H1 (cell line): ENCODE measurements around the gene SLC25A28. TPM values are rescaled to one million over a fixed set of nuclear protein-coding genes. Genes with fewer than 3 reads are reported as not detected.

Source experiments
- CTCF ChIA-PET: fragments of 300-600 bp; sonication (Branson Sonifier 250); formaldehyde crosslinking; loops from one replicate; lab custom pipeline; 2021; ENCODE audit not compliant: partially characterized antibody; lab: Charles Lee
- POLR2A ChIA-PET: fragments of 300-600 bp; sonication (Branson Sonifier 250); formaldehyde crosslinking; loops from one replicate; lab custom pipeline; 2021; ENCODE audit warnings: inconsistent platforms; ENCODE audit not compliant: partially characterized antibody; lab: Charles Lee
- DNase-seq, 2 experiments: peaks; one replicate each; pipeline versions ENCODE4 v3.0.0 to v3.0.0-alpha.2; 2010 to 2022; ENCODE audit warnings: low spot score in 2 of 2, low read depth in 1 of 2, mixed read lengths in 1 of 2
- FAIRE-seq: peaks from 2 replicates; lab custom pipeline; 2011; peaks lifted over from hg19 to GRCh38; lab: Jason Lieb, UNC
- H2AFZ ChIP-seq: 2 replicates; pipeline ENCODE4 v1.8.1; 2012; ENCODE audit warnings: low read length, inconsistent platforms
- H2AK5ac ChIP-seq: 2 replicates; pipeline ENCODE4 v1.6.1; 2013; ENCODE audit warnings: low read depth, low read length
- H2BK120ac ChIP-seq: replicated peaks from 2 replicates; pipeline ENCODE3; 2013; ENCODE audit warnings: low read depth, low read length, inconsistent platforms
- H2BK12ac ChIP-seq: 2 replicates; pipeline ENCODE4 v1.6.1; 2013; ENCODE audit warnings: low read depth, low read length
- H2BK15ac ChIP-seq: 2 replicates; pipeline ENCODE4 v1.6.1; 2013; ENCODE audit warnings: low read length
- H2BK20ac ChIP-seq: 2 replicates; pipeline ENCODE4 v1.6.1; 2013; ENCODE audit warnings: low read length
- H2BK5ac ChIP-seq: 2 replicates; pipeline ENCODE4 v1.6.1; 2013; ENCODE audit warnings: low read depth, low read length
- H3K14ac ChIP-seq: 2 replicates; pipeline ENCODE4 v1.6.1; 2013; ENCODE audit warnings: inconsistent platforms; ENCODE audit not compliant: insufficient read length
- H3K18ac ChIP-seq: 2 replicates; pipeline ENCODE4 v1.6.1; 2013; ENCODE audit warnings: low read length; ENCODE audit errors: extremely low read depth
- H3K23ac ChIP-seq: 2 replicates; pipeline ENCODE4 v1.6.1; 2013; ENCODE audit warnings: inconsistent platforms; ENCODE audit not compliant: insufficient read length
- H3K23me2 ChIP-seq: 2 replicates; pipeline ENCODE4 v1.6.1; 2013; ENCODE audit warnings: low read depth, low read length
- H3K27ac ChIP-seq: 2 replicates; pipeline ENCODE4 v1.6.1; 2011; ENCODE audit warnings: low read depth, low read length, inconsistent platforms
- H3K27me3 ChIP-seq, 4 experiments: replicated peaks in 1 of 4; 1 replicate in 1 of 4; 2 replicates in 3 of 4; pipeline versions ENCODE4 v1.6.1 to v1.8.1; 2011 to 2013; ENCODE audit warnings: low read length in 3 of 4, mild to moderate bottlenecking in 3 of 4, inconsistent platforms in 2 of 4, mixed read lengths in 2 of 4, moderate library complexity in 1 of 4; ENCODE audit not compliant: control insufficient read depth in 3 of 4, insufficient read depth in 3 of 4; ENCODE audit errors: extremely low read depth in 1 of 4
- H3K36me3 ChIP-seq, 4 experiments: 2 replicates each; pipeline versions ENCODE4 v1.6.1 to v1.8.1; 2011 to 2013; ENCODE audit warnings: mild to moderate bottlenecking in 4 of 4, low read length in 3 of 4, moderate library complexity in 2 of 4, control low read depth in 1 of 4, inconsistent platforms in 1 of 4; ENCODE audit not compliant: insufficient read depth in 4 of 4, control insufficient read depth in 2 of 4
- H3K4ac ChIP-seq: replicated peaks from 2 replicates; pipeline ENCODE3; 2013; ENCODE audit warnings: low read length, low read depth, mixed read lengths, inconsistent platforms; ENCODE audit not compliant: insufficient read length
- H3K4me1 ChIP-seq, 4 experiments: replicated peaks in 1 of 4; 1 replicate in 1 of 4; 2 replicates in 3 of 4; pipeline versions ENCODE4 v1.6.1 to v1.8.1; 2011 to 2013; ENCODE audit warnings: low read length in 3 of 4, inconsistent platforms in 2 of 4, mixed read lengths in 1 of 4; ENCODE audit not compliant: insufficient read depth in 4 of 4, control insufficient read depth in 3 of 4
- H3K4me2 ChIP-seq, 2 experiments: 2 replicates each; pipeline versions ENCODE4 v1.6.1 to v1.8.1; 2011 to 2013; ENCODE audit warnings: low read depth in 2 of 2, low read length in 2 of 2, control low read depth in 1 of 2, inconsistent platforms in 1 of 2, mild to moderate bottlenecking in 1 of 2; ENCODE audit not compliant: insufficient read depth in 1 of 2
- H3K4me3 ChIP-seq, 4 experiments: fragments of 200-600, 300-600 bp in 1 of 4; sonication (generic), shearing (Covaris generic), sonication (Bioruptor Twin) in 1 of 4; 2 replicates each; pipeline versions ENCODE4 v1.5.1 to v1.8.1; 2011 to 2016; ENCODE audit warnings: low read length in 4 of 4, low read depth in 3 of 4, control low read depth in 2 of 4, inconsistent platforms in 2 of 4, mild to moderate bottlenecking in 2 of 4, mixed read lengths in 1 of 4, moderate library complexity in 1 of 4; ENCODE audit not compliant: insufficient read depth in 2 of 4; ENCODE audit errors: extremely low read depth in 1 of 4
- H3K56ac ChIP-seq: replicated peaks from 2 replicates; pipeline ENCODE3; 2013; ENCODE audit warnings: low read depth, mild to moderate bottlenecking, mixed read lengths, low read length, inconsistent platforms; ENCODE audit not compliant: insufficient read length
- H3K79me1 ChIP-seq: 2 replicates; pipeline ENCODE4 v1.6.1; 2013; ENCODE audit warnings: low read depth, low read length, control low read depth
- H3K79me2 ChIP-seq, 2 experiments: 2 replicates each; pipeline versions ENCODE4 v1.6.1 to v1.8.1; 2012 to 2013; ENCODE audit warnings: low read length in 2 of 2, mild to moderate bottlenecking in 2 of 2, inconsistent platforms in 1 of 2; ENCODE audit not compliant: insufficient read depth in 2 of 2, control insufficient read depth in 1 of 2
- H3K9ac ChIP-seq, 4 experiments: replicated peaks in 1 of 4; 1 replicate in 1 of 4; 2 replicates in 3 of 4; pipeline versions ENCODE4 v1.6.1 to v1.8.1; 2011 to 2013; ENCODE audit warnings: low read depth in 3 of 4, low read length in 3 of 4, control low read depth in 2 of 4, mild to moderate bottlenecking in 2 of 4, moderate library complexity in 2 of 4, inconsistent platforms in 1 of 4; ENCODE audit errors: extremely low read depth in 1 of 4
- H3K9me3 ChIP-seq, 2 experiments: 2 replicates each; pipeline versions ENCODE4 v1.6.1 to v1.8.1; 2012 to 2013; ENCODE audit warnings: mild to moderate bottlenecking in 2 of 2, moderate library complexity in 2 of 2, control low read depth in 1 of 2, inconsistent platforms in 1 of 2, low read depth in 1 of 2, low read length in 1 of 2, mixed read lengths in 1 of 2; ENCODE audit not compliant: insufficient read depth in 2 of 2
- H4K20me1 ChIP-seq, 2 experiments: replicated peaks in 1 of 2; 2 replicates each; pipeline versions ENCODE3 to v1.8.1; 2011 to 2013; ENCODE audit warnings: inconsistent platforms in 2 of 2, low read length in 2 of 2, mild to moderate bottlenecking in 1 of 2; ENCODE audit not compliant: insufficient read depth in 2 of 2, control insufficient read depth in 1 of 2
- H4K5ac ChIP-seq: 2 replicates; pipeline ENCODE4 v1.6.1; 2013; ENCODE audit warnings: low read length, low read depth, mixed read lengths, inconsistent platforms; ENCODE audit not compliant: insufficient read length
- H4K8ac ChIP-seq: 2 replicates; pipeline ENCODE4 v1.8.0; 2013; ENCODE audit warnings: mild to moderate bottlenecking, moderate library complexity, low read length, inconsistent platforms; ENCODE audit not compliant: insufficient read depth; ENCODE audit errors: extremely low read depth
- H4K91ac ChIP-seq: replicated peaks from 2 replicates; pipeline ENCODE3; 2013; ENCODE audit warnings: low read length, mixed read lengths, inconsistent platforms; ENCODE audit not compliant: insufficient read length
- CTCF ChIP-seq, 3 experiments: IDR thresholded peaks; 1 replicate in 2 of 3; 2 replicates in 1 of 3; pipeline versions ENCODE4 v1.5.1 to v1.6.1; 2011; ENCODE audit warnings: low read length in 3 of 3, mild to moderate bottlenecking in 3 of 3, inconsistent platforms in 2 of 3, low read depth in 1 of 3, moderate library complexity in 1 of 3; ENCODE audit not compliant: insufficient read depth in 1 of 3; ENCODE audit errors: control extremely low read depth in 1 of 3
- KDM4A ChIP-seq: IDR thresholded peaks from one replicate; pipeline ENCODE4 v1.7.1; 2012; ENCODE audit warnings: low read depth, mild to moderate bottlenecking, moderate library complexity, low read length, inconsistent platforms; ENCODE audit not compliant: severe bottlenecking
- NANOG ChIP-seq: IDR thresholded peaks from 2 replicates; pipeline ENCODE4 v1.6.1; 2011; ENCODE audit warnings: low read length, low read depth, mild to moderate bottlenecking, inconsistent platforms; ENCODE audit not compliant: insufficient read depth, poor library complexity, severe bottlenecking
- RFX5 ChIP-seq: IDR thresholded peaks from 2 replicates; pipeline ENCODE4 v1.6.1; 2011; ENCODE audit warnings: low read depth, low read length, improper control_type of control experiment, borderline replicate concordance
- RXRA ChIP-seq: IDR thresholded peaks from 2 replicates; pipeline ENCODE4 v1.6.1; 2011; ENCODE audit warnings: low read depth, mild to moderate bottlenecking, low read length, moderate library complexity; ENCODE audit not compliant: insufficient read depth
- SUZ12 ChIP-seq: fragments of 200-600 bp; sonication (generic); IDR thresholded peaks from 2 replicates; pipeline ENCODE4 v1.6.1; 2012; ENCODE audit warnings: mild to moderate bottlenecking, inconsistent platforms, low read length, moderate library complexity, mixed read lengths
- USF2 ChIP-seq: IDR thresholded peaks from 2 replicates; pipeline ENCODE4 v1.6.1; 2011; ENCODE audit warnings: low read length, improper control_type of control experiment
- YY1 ChIP-seq: IDR thresholded peaks from 2 replicates; pipeline ENCODE4 v1.6.1; 2011; ENCODE audit warnings: low read depth, mild to moderate bottlenecking, low read length
- WGBS, 2 experiments: shearing (Covaris generic) in 1 of 2; methylation state at CpG; one replicate each; pipeline versions ENCODE4 v1.1.6 to v1.1.7; 2013 to 2015; ENCODE audit warnings: low lambda C conversion rate in 2 of 2, mixed read lengths in 2 of 2, inconsistent platforms in 1 of 2, low coverage in 1 of 2, missing lambda C conversion rate in 1 of 2; ENCODE audit not compliant: insufficient replicate concordance in 2 of 2, insufficient coverage in 1 of 2, insufficient read length in 1 of 2; ENCODE audit errors: extremely low coverage in 1 of 2, missing lambda C conversion rate in 1 of 2; 5-methylcytosine and 5-hydroxymethylcytosine counted together
- polyA plus RNA-seq, 7 experiments: library from polyadenylated mRNA; depleted of rRNA in 3 of 7; stranded (reverse) in 5 of 7; unstranded in 2 of 7; fragments of >200 nt in 5 of 7; fragments of 200-250 nt in 2 of 7; gene quantifications; 1 replicate in 5 of 7; 2 replicates in 1 of 7; 4 replicates in 1 of 7; pipeline versions ENCODE4 v1.2.1 to v1.2.3, GENCODE V29; 2011 to 2013; ENCODE audit warnings: missing spikeins in 2 of 7, mixed read lengths in 2 of 7
- total RNA-seq: library from RNA; stranded (reverse); fragmentation: NEBNext Ultra II Directional; extraction: Animal tissue kit (Norgen Biotek cat#: 25700); gene quantifications from 2 replicates; pipeline ENCODE4 v1.2.1, GENCODE V29; 2021

SLC25A28 gene
- total and polyA plus RNA-seq, 2 of the 8 experiments (the other 6 are each of a cell fraction or from before 2014, with no cell fraction given), result 17.2 to 18.5 TPM

GRCh38 chr10:99593312-99593711 is 26.9 kb downstream of the SLC25A28 start:
- no peaks in the 10 kb centered on the region for H3K79me2 ChIP-seq
- DNase-seq, result no peak
- no peak overlapping the region for H2BK120ac ChIP-seq
- H2BK5ac ChIP-seq, result no peak overlapping the region
- no peak overlapping the region for H3K4me2 ChIP-seq
- no peak overlapping the region for H3K27ac ChIP-seq
- no peak overlapping the region for H2BK15ac ChIP-seq
- H4K91ac ChIP-seq, result no peak overlapping the region
- H3K4me1 ChIP-seq, result peaks cover 0 to 5% (median 2%) of the 10 kb centered on the region in 4 experiments; a peak in 2 of 7 replicates
- no peak overlapping the region for H3K23ac ChIP-seq
- H3K4me3 ChIP-seq, result no peak overlapping the region
- no peak overlapping the region for H3K18ac ChIP-seq
- H2AFZ ChIP-seq, result no peak overlapping the region
- H3K23me2 ChIP-seq, result no peaks in the 10 kb centered on the region
- ChIA-PET POLR2A (no interaction called here), CTCF (interaction anchor here (0.6 to 9.4 kb wide), 7 partner anchors 8 to 40 kb away, joined by 3 to 83 read pairs (median 4); no protein-coding TSS in a partner anchor)
- no peaks in the 10 kb centered on the region for H3K9me3 ChIP-seq
- no peak overlapping the region for H2BK20ac ChIP-seq
- H3K14ac ChIP-seq, result no peak overlapping the region
- H4K20me1 ChIP-seq, result no peaks in the 10 kb centered on the region
- FAIRE-seq, result no peak
- no peaks in the 10 kb centered on the region for H3K27me3 ChIP-seq
- H4K5ac ChIP-seq, result no peak overlapping the region
- no peak overlapping the region for H2BK12ac ChIP-seq
- no peak overlapping the region for H3K9ac ChIP-seq
- no peak overlapping the region for H2AK5ac ChIP-seq
- WGBS, 2 experiments, result 92% methylated on average over 5 of the region's 5 CpGs; no CpG with 5 or more reads in 1 of the 2 experiments
- no peaks in the 10 kb centered on the region for H3K36me3 ChIP-seq
- no peak overlapping the region for H3K4ac ChIP-seq
- H3K79me1 ChIP-seq, result no peaks in the 10 kb centered on the region
- H3K56ac ChIP-seq, result no peak overlapping the region
- no peak overlapping the region for H4K8ac ChIP-seq
- TF ChIP-seq KDM4A (no peak), RXRA (no peak), CTCF (IDR thresholded peaks at IDR 0.05; ENCODE audit: control extremely low read depth in 1 of 3, insufficient read depth in 1 of 3, low read depth in 1 of 3, low read length in 3 of 3) (no peak), SUZ12 (no peak), YY1 (no peak), NANOG (no peak), USF2 (no peak), RFX5 (no peak)
